ENCODE data around the gene ERBB4.

ERBB4 gene

GRCh38 chr2:211823886-211824479, 714.6 kb downstream of the ERBB4 start:
- DNase-seq (ENCODE audit: low spot score) = no peak

- no peak for DNase-seq (ENCODE audit: low spot score)
Observed at GRCh38 chr2:211822686-211823335, 715.8 kb downstream of the ERBB4 start.

- DNase-seq (ENCODE audit: low spot score) = no peak
Observed at GRCh38 chr2:211816754-211817153, 721.8 kb downstream of the ERBB4 start.

GRCh38 chr2:211812587-211812986, 726.0 kb downstream of the ERBB4 start:
- DNase-seq (ENCODE audit: low spot score) = no peak

- no peak for DNase-seq (ENCODE audit: low spot score)
Observed at GRCh38 chr2:211802666-211803065, 735.9 kb downstream of the ERBB4 start.

GRCh38 chr2:211800001-211800400, 738.6 kb downstream of the ERBB4 start:
- no peak for DNase-seq (ENCODE audit: low spot score)

GRCh38 chr2:211798868-211799267, 739.7 kb downstream of the ERBB4 start:
- DNase-seq (ENCODE audit: low spot score) = no peak

- no peak for DNase-seq (ENCODE audit: low spot score)
Observed at GRCh38 chr2:211793690-211794089, 744.9 kb downstream of the ERBB4 start.

GRCh38 chr2:211789982-211790381, 748.6 kb downstream of the ERBB4 start:
- DNase-seq (ENCODE audit: low spot score) = no peak

- no peak for DNase-seq (ENCODE audit: low spot score)
Observed at GRCh38 chr2:211766689-211767088, 771.9 kb downstream of the ERBB4 start.

- no peak for DNase-seq (ENCODE audit: low spot score)
Observed at GRCh38 chr2:211762479-211762878, 776.1 kb downstream of the ERBB4 start.

- DNase-seq (ENCODE audit: low spot score) = no peak
Observed at GRCh38 chr2:211760103-211760502, 778.5 kb downstream of the ERBB4 start.

GRCh38 chr2:211756266-211756665, 782.3 kb downstream of the ERBB4 start:
- DNase-seq (ENCODE audit: low spot score) = no peak

GRCh38 chr2:211755187-211755586, 783.4 kb downstream of the ERBB4 start:
- no peak for DNase-seq (ENCODE audit: low spot score)

GRCh38 chr2:211751848-211752247, 786.8 kb downstream of the ERBB4 start:
- DNase-seq (ENCODE audit: low spot score) = no peak

GRCh38 chr2:211748339-211748738, 790.3 kb downstream of the ERBB4 start:
- no peak for DNase-seq (ENCODE audit: low spot score)

GRCh38 chr2:211745295-211746097, 793.1 kb downstream of the ERBB4 start:
- peak; percentile 68 for DNase-seq (ENCODE audit: low spot score)

GRCh38 chr2:211744379-211744778, 794.2 kb downstream of the ERBB4 start:
- DNase-seq (ENCODE audit: low spot score) = no peak

GRCh38 chr2:211741966-211742365, 796.6 kb downstream of the ERBB4 start:
- DNase-seq (ENCODE audit: low spot score) = no peak

GRCh38 chr2:211737282-211737681, 801.3 kb downstream of the ERBB4 start:
- DNase-seq (ENCODE audit: low spot score) = no peak

- no peak for DNase-seq (ENCODE audit: low spot score)
Observed at GRCh38 chr2:211730215-211730614, 808.4 kb downstream of the ERBB4 start.

- DNase-seq (ENCODE audit: low spot score) = no peak
Observed at GRCh38 chr2:211729433-211729832, 809.2 kb downstream of the ERBB4 start.

GRCh38 chr2:211724933-211725332, 813.7 kb downstream of the ERBB4 start:
- no peak for DNase-seq (ENCODE audit: low spot score)
